ENCODE measurements around the gene TBC1D9. TPM values are rescaled to one million over a fixed set of nuclear protein-coding genes. Genes with fewer than 3 reads are reported as not detected.
A peak's percentile ranks its signal among the peaks of the same experiment; 100 is the strongest.

TBC1D9 gene
- total and polyA plus RNA-seq, 10 of the 15 experiments (the other 5 are each of a cell fraction or from before 2014, with no cell fraction given): 0.87 to 14.9 (median 7.1) TPM

- 0 out of 4 replicates have a peak, but pooled peaks of 1 of the 2 experiments have one; percentile 17 for TF ChIP-seq BHLHE40 (IDR thresholded peaks at IDR 0.05; ENCODE audit: borderline replicate concordance in 1 of 2, low read depth in 2 of 2, low read length in 1 of 2)
- no peak; the same call in 1 of the 2 replicates for TF ChIP-seq CBFB (IDR thresholded peaks at IDR 0.05; ENCODE audit: low read depth)
- no peak for TF ChIP-seq SIX5 (IDR thresholded peaks at IDR 0.05; ENCODE audit: low read depth, low read length, severe bottlenecking)
- TF ChIP-seq CTCF (IDR thresholded peaks at IDR 0.05 in 2 of 3, conservative IDR thresholded peaks at IDR 0.05 in 1 of 3; ENCODE audit: control insufficient read depth in 2 of 3, extremely low read depth in 1 of 3, insufficient read depth in 1 of 3, low read depth in 3 of 3, low read length in 3 of 3): peak in 2 of 3 experiments; percentile 34 to 44; a peak in 3 of 6 replicates
- TF ChIP-seq NFIC (IDR thresholded peaks at IDR 0.05; ENCODE audit: low read depth, low read length): peak; percentile 39; the same call in 1 of the 2 replicates
- TF ChIP-seq DPF2 (IDR thresholded peaks at IDR 0.05): 0 out of 2 replicates have a peak, but pooled peaks have one; percentile 29
- TF ChIP-seq NR2C2 (IDR thresholded peaks at IDR 0.05; ENCODE audit: borderline replicate concordance, control insufficient read depth, insufficient read length, low read depth): no peak
- TF ChIP-seq ESRRA (IDR thresholded peaks at IDR 0.05; ENCODE audit: low read length): no peak
- TF ChIP-seq IKZF1 (conservative IDR thresholded peaks at IDR 0.05): no peak
- TF ChIP-seq PML (IDR thresholded peaks at IDR 0.05; ENCODE audit: low read length): no peak
- no peak for TF ChIP-seq CREM (IDR thresholded peaks at IDR 0.05; ENCODE audit: low read depth)
- TF ChIP-seq ATF3 (IDR thresholded peaks at IDR 0.05; ENCODE audit: borderline replicate concordance, extremely low read depth, low read depth, low read length): no peak
- peak; percentile 13; the same call in 1 of the 2 replicates for TF ChIP-seq JUNB (IDR thresholded peaks at IDR 0.05)
- no peak for TF ChIP-seq SMARCA5 (IDR thresholded peaks at IDR 0.05)
- TF ChIP-seq PAX5 (IDR thresholded peaks at IDR 0.05; ENCODE audit: borderline replicate concordance, low read depth, low read length): no peak
- TF ChIP-seq MAX (IDR thresholded peaks at IDR 0.05; ENCODE audit: low read depth, low read length): no peak
- peak; percentile 41; the same call in 1 of the 2 replicates for TF ChIP-seq CBX5 (IDR thresholded peaks at IDR 0.05; ENCODE audit: low read depth)
- TF ChIP-seq GABPA (IDR thresholded peaks at IDR 0.05; ENCODE audit: low read depth): no peak
- TF ChIP-seq RAD51 (IDR thresholded peaks at IDR 0.05): peak; percentile 41; the same call in 1 of the 2 replicates
- peak; percentile 5; the same call in 1 of the 2 replicates for TF ChIP-seq ZNF384 (IDR thresholded peaks at IDR 0.05; ENCODE audit: borderline replicate concordance, low read depth, low read length)
- TF ChIP-seq ZNF274 (IDR thresholded peaks at IDR 0.05; ENCODE audit: insufficient read depth, insufficient read length): no peak
- TF ChIP-seq RUNX3 (IDR thresholded peaks at IDR 0.05; ENCODE audit: low read length): peak; percentile 84
- TF ChIP-seq USF2 (IDR thresholded peaks at IDR 0.05; ENCODE audit: borderline replicate concordance, low read depth, low read length): peak; percentile 31; the same call in 1 of the 2 replicates
- TF ChIP-seq LARP7 (IDR thresholded peaks at IDR 0.05): no peak
- peak; percentile 83 for TF ChIP-seq TCF12 (IDR thresholded peaks at IDR 0.05; ENCODE audit: low read depth, low read length)
- no peak for TF ChIP-seq CREB1 (IDR thresholded peaks at IDR 0.05; ENCODE audit: low read depth)
- TF ChIP-seq SREBF2 (IDR thresholded peaks at IDR 0.05; ENCODE audit: low read length): no peak
- TF ChIP-seq E2F4 (IDR thresholded peaks at IDR 0.05; ENCODE audit: low read depth, low read length): no peak
- TF ChIP-seq POLR2A (IDR thresholded peaks at IDR 0.05; ENCODE audit: low read depth, low read length): no peak
These were observed 12.8 kb downstream of the TBC1D9 start (continued) for GRCh38 chr4:140743194-140743931.
